Measurements from ENCODE around the gene DDX28. TPM values are rescaled to one million over a fixed set of nuclear protein-coding genes. Genes with fewer than 3 reads are reported as not detected.
"Not testable (repeated sequence)": the region's sequence is repeated elsewhere in the genome, so short reads cannot be mapped to it uniquely, and the experiment has no call there.

The DDX28 gene
- total RNA-seq, 2 experiments from 2014 or later: 12.9 to 14.4 TPM

- no peaks in the 10 kb centered on the region for H3K9me3 Mint-ChIP-seq
- ChIA-PET CTCF (interaction anchor here (0.5 to 1.9 kb wide), 3 partner anchors 51 to 471 kb away, joined by 3 to 8 read pairs (median 3); no protein-coding TSS in a partner anchor), POLR2A (no interaction called here)
- no peaks in the 10 kb centered on the region for H3K36me3 Mint-ChIP-seq (ENCODE audit: low read depth)
- H3K27ac Mint-ChIP-seq: no peak overlapping the region
- H3K4me3 Mint-ChIP-seq: no peak overlapping the region
- peaks cover 21% of the 10 kb centered on the region for H3K4me1 Mint-ChIP-seq
- DNase-seq: no peak
- H3K27me3 Mint-ChIP-seq: no peaks in the 10 kb centered on the region
Measured at GRCh38 chr16:67989322-67990017, 33.6 kb downstream of the DDX28 start.

GRCh38 chr16:67988675-67989074 is 34.4 kb downstream of the DDX28 start:
- H3K27ac Mint-ChIP-seq: peak overlapping the region; percentile 81
- H3K4me1 Mint-ChIP-seq: peaks cover 24% of the 10 kb centered on the region
- ChIA-PET POLR2A (no interaction called here), CTCF (interaction anchor here (1.0 to 1.9 kb wide), 2 partner anchors 52 to 74 kb away, joined by 3 to 8 read pairs; no protein-coding TSS in a partner anchor)
- H3K36me3 Mint-ChIP-seq (ENCODE audit: low read depth): no peaks in the 10 kb centered on the region
- H3K27me3 Mint-ChIP-seq: no peaks in the 10 kb centered on the region
- no peak overlapping the region for H3K4me3 Mint-ChIP-seq
- H3K9me3 Mint-ChIP-seq: no peaks in the 10 kb centered on the region
- no peak for DNase-seq

- Mint-ChIP-seq H3K9me3 (no peaks in the 10 kb centered on the region), H3K27me3 (no peaks in the 10 kb centered on the region), H3K27ac (peak overlapping the region; percentile 0), H3K4me1 (peaks cover 26% of the 10 kb centered on the region), H3K36me3 (ENCODE audit: low read depth) (no peaks in the 10 kb centered on the region), H3K4me3 (no peak overlapping the region)
- CTCF ChIA-PET: interaction anchor here (0.6 to 1.5 kb wide), 2 partner anchors 10 to 170 kb away, joined by 3 to 5 read pairs; no protein-coding TSS in a partner anchor
- POLR2A ChIA-PET: no interaction called here
- DNase-seq: no peak
Measured at GRCh38 chr16:67987460-67988160, 35.4 kb downstream of the DDX28 start.

GRCh38 chr16:67986949-67987348 is 36.1 kb downstream of the DDX28 start:
- no peak for DNase-seq
- no peak overlapping the region for H3K27ac Mint-ChIP-seq
- POLR2A ChIA-PET: interaction anchor here (0.7 kb wide), 1 partner anchor 324 kb away, joined by 4 read pairs; the partner anchor contains the start of genes PRMT7 and SLC7A6OS
- H3K4me1 Mint-ChIP-seq: peaks cover 24% of the 10 kb centered on the region
- H3K36me3 Mint-ChIP-seq (ENCODE audit: low read depth): no peaks in the 10 kb centered on the region
- no peaks in the 10 kb centered on the region for H3K9me3 Mint-ChIP-seq
- no peaks in the 10 kb centered on the region for H3K27me3 Mint-ChIP-seq
- CTCF ChIA-PET: interaction anchor here (1.5 kb wide), 1 partner anchor 11 kb away, joined by 5 read pairs; no protein-coding TSS in a partner anchor
- no peak overlapping the region for H3K4me3 Mint-ChIP-seq

GRCh38 chr16:67982011-67982696 is 40.9 kb downstream of the DDX28 start:
- ChIA-PET POLR2A (no interaction called here), CTCF (interaction anchor here (0.8 to 2.2 kb wide), 5 partner anchors 9 to 103 kb away, joined by 3 to 9 read pairs (median 3); partner anchors contain the start of gene NFATC3)
- no peak for DNase-seq
- Mint-ChIP-seq H3K27me3 (peaks cover 3% of the 10 kb centered on the region), H3K36me3 (ENCODE audit: low read depth) (no peaks in the 10 kb centered on the region), H3K27ac (no peak overlapping the region), H3K9me3 (no peaks in the 10 kb centered on the region), H3K4me1 (peaks cover 24% of the 10 kb centered on the region), H3K4me3 (no peak overlapping the region)

- Mint-ChIP-seq H3K4me1 (peaks cover 24% of the 10 kb centered on the region), H3K36me3 (ENCODE audit: low read depth) (no peaks in the 10 kb centered on the region), H3K27me3 (peaks cover 4% of the 10 kb centered on the region), H3K4me3 (no peak within 1 kb of the TSS), H3K9me3 (no peaks in the 10 kb centered on the region), H3K27ac (no peak within 1 kb of the TSS)
- CTCF ChIA-PET: interaction anchor here (0.8 to 1.5 kb wide), 4 partner anchors 14 to 85 kb away, joined by 3 to 5 read pairs (median 4); no protein-coding TSS in a partner anchor
- POLR2A ChIA-PET: no interaction called here
- DNase-seq: no peak
Measured at GRCh38 chr16:67979955-67980678, 42.9 kb downstream of the DDX28 start, which contains the start of gene DPEP3. Gene DPEP3 (minus strand): TSS chr16:67980499. CDS start chr16:67980380, 119 bp downstream.

- Mint-ChIP-seq H3K9me3 (no peaks in the 10 kb centered on the region), H3K27ac (no peak overlapping the region), H3K4me1 (peaks cover under 1% of the 10 kb centered on the region), H3K4me3 (no peak overlapping the region), H3K27me3 (peaks cover 5% of the 10 kb centered on the region), H3K36me3 (ENCODE audit: low read depth) (no peaks in the 10 kb centered on the region)
- ChIA-PET POLR2A (no interaction called here), CTCF (interaction anchor here (0.6 kb wide), 1 partner anchor 34 kb away, joined by 6 read pairs; no protein-coding TSS in a partner anchor)
- DNase-seq: no peak
Measured at GRCh38 chr16:67977469-67978227, 45.4 kb downstream of the DDX28 start.

GRCh38 chr16:67977005-67977404 is 46.0 kb downstream of the DDX28 start:
- Mint-ChIP-seq H3K4me1 (no peaks in the 10 kb centered on the region), H3K4me3 (no peak overlapping the region), H3K36me3 (ENCODE audit: low read depth) (no peaks in the 10 kb centered on the region), H3K9me3 (no peaks in the 10 kb centered on the region), H3K27ac (no peak overlapping the region), H3K27me3 (peaks cover 5% of the 10 kb centered on the region)
- CTCF ChIA-PET: no interaction called here
- POLR2A ChIA-PET: no interaction called here
- DNase-seq: no peak

GRCh38 chr16:67976205-67976604 is 46.8 kb downstream of the DDX28 start:
- DNase-seq: no peak
- ChIA-PET POLR2A (no interaction called here), CTCF (no interaction called here)
- Mint-ChIP-seq H3K4me1 (no peaks in the 10 kb centered on the region), H3K36me3 (ENCODE audit: low read depth) (no peaks in the 10 kb centered on the region), H3K27me3 (peaks cover 5% of the 10 kb centered on the region), H3K9me3 (no peaks in the 10 kb centered on the region), H3K4me3 (no peak overlapping the region), H3K27ac (no peak overlapping the region)

- no peak overlapping the region for H3K4me3 Mint-ChIP-seq
- ChIA-PET POLR2A (no interaction called here), CTCF (interaction anchor here (0.5 to 0.6 kb wide), 2 partner anchors 26 to 1362 kb away, joined by 3 read pairs; no protein-coding TSS in a partner anchor)
- no peaks in the 10 kb centered on the region for H3K4me1 Mint-ChIP-seq
- peaks cover 5% of the 10 kb centered on the region for H3K27me3 Mint-ChIP-seq
- DNase-seq: no peak
- H3K9me3 Mint-ChIP-seq: no peaks in the 10 kb centered on the region
- H3K27ac Mint-ChIP-seq: no peak overlapping the region
- H3K36me3 Mint-ChIP-seq (ENCODE audit: low read depth): no peaks in the 10 kb centered on the region
Measured at GRCh38 chr16:67975321-67976105, 47.5 kb downstream of the DDX28 start.

GRCh38 chr16:67972285-67972684 is 50.7 kb downstream of the DDX28 start:
- DNase-seq; POLR2A ChIA-PET; H3K9me3 Mint-ChIP-seq; H3K27ac Mint-ChIP-seq; H3K4me3 Mint-ChIP-seq; H3K36me3 Mint-ChIP-seq (ENCODE audit: low read depth); H3K27me3 Mint-ChIP-seq: not testable (repeated sequence)
- H3K4me1 Mint-ChIP-seq: peaks cover 10% of the 10 kb centered on the region
- CTCF ChIA-PET: interaction anchor here (1.2 kb wide), 1 partner anchor 69 kb away, joined by 3 read pairs; no protein-coding TSS in a partner anchor

All from activated CD4-positive, alpha-beta T cell treated with anti-CD3 and anti-CD28 coated beads, Interleukin-2, amount 10 ng/mL, durations not matched to agents 7 days and 5 days (primary cell).